Ovary (tissue), 9 donors: ENCODE results near the gene DPY30. TPM values are rescaled to one million over a fixed set of nuclear protein-coding genes. Genes with fewer than 3 reads are reported as not detected.

Experiments
- DNase-seq, 5 donors: peaks; one replicate each; pipeline ENCODE4 v3.0.0-alpha.2; 2019 to 2020
- H3K27ac ChIP-seq, 2 donors: fragments of 200-600 bp; one replicate each; pipeline versions ENCODE4 v1.5.1 to v1.8.0; 2019 to 2022
- H3K27me3 ChIP-seq: fragments of 200-600 bp; one replicate; pipeline ENCODE4 v1.8.0; 2022
- H3K36me3 ChIP-seq: fragments of 200-600 bp; sonication (generic); one replicate; pipeline ENCODE4 v1.5.1; 2019
- H3K4me1 ChIP-seq: one replicate; pipeline ENCODE4 v1.8.1; 2013; ENCODE audit warnings: mild to moderate bottlenecking, moderate library complexity; ENCODE audit not compliant: insufficient read depth
- H3K4me3 ChIP-seq: fragments of 200-600 bp; sonication (generic); one replicate; pipeline ENCODE4 v1.5.1; 2017
- H3K9me3 ChIP-seq, 2 donors: fragments of 200-600 bp in 1 of 2; sonication (generic) in 1 of 2; one replicate each; pipeline versions ENCODE4 v1.5.1 to v1.8.1; 2013 to 2019; ENCODE audit warnings: mild to moderate bottlenecking in 1 of 2, moderate library complexity in 1 of 2
- EP300 ChIP-seq: sonication (generic); formaldehyde crosslinking; IDR thresholded peaks from one replicate; pipeline ENCODE4 v1.6.1; 2017; ENCODE audit warnings: antibody characterized with exemption
- POLR2A ChIP-seq: fragments of 450-650 bp; IDR thresholded peaks from one replicate; pipeline ENCODE4 v1.6.1; 2017; ENCODE audit warnings: antibody characterized with exemption, mild to moderate bottlenecking, moderate library complexity
- WGBS, 3 donors: extraction: QIAGEN DNeasy Blood & Tissue Kit in 1 of 3; methylation state at CpG; one replicate each; pipeline versions ENCODE4 v1.1.5 to v1.1.7; 2013 to 2017; 5-methylcytosine and 5-hydroxymethylcytosine counted together
- intact Hi-C, 4 donors: fragments of 100-400 bp; cut with DNase I; formaldehyde crosslinking; loops; one replicate each; pipeline versions ENCODE4 v1.11.0 to v1.15.1; 2022 to 2023
- polyA plus RNA-seq, 2 donors: library from polyadenylated mRNA; stranded (reverse); fragments of 200-250 nt in 1 of 2; fragments of 350-450 nt in 1 of 2; fragmentation: Illumina TruSeq in 1 of 2; extraction: RNeasy Lipid Tissue Mini Kit (QIAGEN cat#74804) in 1 of 2; gene quantifications; one replicate each; pipeline ENCODE4 v1.2.3, GENCODE V29; 2013 to 2014
- total RNA-seq, 7 donors: library from RNA; depleted of rRNA in 2 of 7; stranded (reverse); fragments of >200 nt in 2 of 7; fragmentation: NEBNext Ultra II Directional in 3 of 7; extraction: Animal tissue kit (Norgen Biotek cat#: 25700) in 3 of 7; gene quantifications; one replicate each; pipeline versions ENCODE4 v1.1.0 to v1.2.4, GENCODE V29; 2016 to 2023
- TF ChIP-seq, protein P1 (sequence below), 3 donors: fragments of 450-650 bp in 2 of 3; fragments of 200-600 bp in 1 of 3; IDR thresholded peaks; one replicate each; pipeline versions ENCODE4 v1.5.1 to v1.8.0; 2016 to 2022; ENCODE audit warnings: antibody characterized with exemption in 3 of 3, mild to moderate bottlenecking in 1 of 3
- donor health status: DM: no; HTN: no; CAD: no; lungs with moderate emphysema.
- donor health status: DM: no; HTN: no; CAD: no.
- donor health status: Bipolar disorder and iron deficiency.
- donor health status: DM: yes; HTN: yes; CAD: no.
- donor health status: DM: no; HTN: no; CAD: no.
- donor health status: DM: yes; HTN: yes; CAD: no.

Gene DPY30
- total and polyA plus RNA-seq, 9 donors, result 37.7 to 83.2 (median 53.9) TPM

DNA sequence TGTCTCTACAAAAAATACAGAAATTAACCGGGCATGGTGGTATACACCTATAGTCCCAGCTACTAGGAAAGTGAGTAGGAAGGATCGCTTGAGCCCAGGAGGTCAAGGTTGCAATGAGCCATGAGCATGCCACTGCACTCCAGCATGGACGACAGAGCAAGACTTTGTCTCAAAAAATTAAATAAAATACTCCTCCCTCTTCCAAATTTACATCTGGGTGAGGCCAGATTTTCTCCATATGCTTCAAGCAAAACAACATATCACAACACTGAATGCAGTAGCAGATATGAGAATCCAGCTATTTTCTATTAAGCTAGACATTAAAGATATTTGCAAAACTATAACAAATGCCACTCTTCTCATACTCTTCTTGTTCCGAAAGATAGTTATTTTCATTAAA is 49.7 kb downstream of the DPY30 start:
- 77 to 85% (median 79%) methylated on average over 4 of the region's 4 CpGs for WGBS, 3 donors

DNA sequence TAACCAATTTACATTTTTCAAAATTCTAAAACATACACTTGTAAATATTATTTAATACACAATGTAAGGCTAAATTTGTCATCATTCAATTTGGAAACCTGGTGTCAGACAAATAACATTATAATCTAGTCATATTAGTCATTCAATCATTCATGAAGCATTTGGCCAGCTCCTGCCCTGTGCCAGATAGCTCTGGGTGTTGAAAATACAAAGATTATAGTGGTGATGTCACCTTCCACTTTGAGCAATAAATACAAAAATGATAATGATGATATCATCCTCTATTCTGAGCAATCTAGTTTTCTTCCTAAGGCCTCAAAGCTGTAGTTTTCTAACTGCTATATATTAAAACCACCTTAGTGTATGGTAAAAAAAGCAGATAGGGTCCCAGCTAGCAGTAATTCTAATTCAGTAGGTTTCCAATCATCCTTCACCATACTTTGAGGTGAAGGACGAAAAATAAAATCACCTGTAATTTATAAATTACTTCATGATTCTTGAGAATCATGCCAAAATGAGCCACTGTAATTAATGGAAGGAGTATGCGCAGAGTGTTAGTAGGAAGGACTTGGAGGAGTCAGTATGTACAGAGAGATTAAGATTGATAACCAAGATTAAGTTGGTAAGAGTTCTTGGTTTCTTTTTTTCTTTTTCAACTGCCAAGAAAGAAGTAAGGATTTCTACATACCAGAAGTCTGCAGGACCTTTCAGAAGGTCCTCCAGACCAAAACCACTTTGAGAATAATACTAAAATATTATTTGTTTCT is 52.0 kb downstream of the DPY30 start:
- Histone ChIP-seq H3K36me3 (no peaks in the 10 kb centered on the region), H3K27me3 (no peaks in the 10 kb centered on the region), H3K4me3 (no peak overlapping the region), H3K27ac (no peak overlapping the region), H3K4me1 (no peaks in the 10 kb centered on the region), H3K9me3 (no peaks in the 10 kb centered on the region)
- DNase-seq, result no peak
- intact Hi-C loops, result no loop called here
- 91 to 98% (median 95%) methylated on average over 2 of the region's 2 CpGs for WGBS, 3 donors
- TF ChIP-seq, protein P1, sequence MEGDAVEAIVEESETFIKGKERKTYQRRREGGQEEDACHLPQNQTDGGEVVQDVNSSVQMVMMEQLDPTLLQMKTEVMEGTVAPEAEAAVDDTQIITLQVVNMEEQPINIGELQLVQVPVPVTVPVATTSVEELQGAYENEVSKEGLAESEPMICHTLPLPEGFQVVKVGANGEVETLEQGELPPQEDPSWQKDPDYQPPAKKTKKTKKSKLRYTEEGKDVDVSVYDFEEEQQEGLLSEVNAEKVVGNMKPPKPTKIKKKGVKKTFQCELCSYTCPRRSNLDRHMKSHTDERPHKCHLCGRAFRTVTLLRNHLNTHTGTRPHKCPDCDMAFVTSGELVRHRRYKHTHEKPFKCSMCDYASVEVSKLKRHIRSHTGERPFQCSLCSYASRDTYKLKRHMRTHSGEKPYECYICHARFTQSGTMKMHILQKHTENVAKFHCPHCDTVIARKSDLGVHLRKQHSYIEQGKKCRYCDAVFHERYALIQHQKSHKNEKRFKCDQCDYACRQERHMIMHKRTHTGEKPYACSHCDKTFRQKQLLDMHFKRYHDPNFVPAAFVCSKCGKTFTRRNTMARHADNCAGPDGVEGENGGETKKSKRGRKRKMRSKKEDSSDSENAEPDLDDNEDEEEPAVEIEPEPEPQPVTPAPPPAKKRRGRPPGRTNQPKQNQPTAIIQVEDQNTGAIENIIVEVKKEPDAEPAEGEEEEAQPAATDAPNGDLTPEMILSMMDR (IDR thresholded peaks at IDR 0.05), result no peak
- TF ChIP-seq POLR2A, result no peak

More for the DNA sequence above, 49.7 kb downstream of the DPY30 start:
- H3K9me3 ChIP-seq, result no peaks in the 10 kb centered on the region
- no peak for DNase-seq
- TF ChIP-seq POLR2A, result no peak
- TF ChIP-seq EP300, result no peak
- TF ChIP-seq, protein P1 (IDR thresholded peaks at IDR 0.05), result no peak
- H3K27me3 ChIP-seq, result no peaks in the 10 kb centered on the region
- H3K4me1 ChIP-seq, result no peaks in the 10 kb centered on the region
- intact Hi-C loops, result no loop called here
- H3K27ac ChIP-seq, result no peak overlapping the region
- H3K4me3 ChIP-seq, result no peak overlapping the region
- H3K36me3 ChIP-seq, result no peaks in the 10 kb centered on the region

DNA sequence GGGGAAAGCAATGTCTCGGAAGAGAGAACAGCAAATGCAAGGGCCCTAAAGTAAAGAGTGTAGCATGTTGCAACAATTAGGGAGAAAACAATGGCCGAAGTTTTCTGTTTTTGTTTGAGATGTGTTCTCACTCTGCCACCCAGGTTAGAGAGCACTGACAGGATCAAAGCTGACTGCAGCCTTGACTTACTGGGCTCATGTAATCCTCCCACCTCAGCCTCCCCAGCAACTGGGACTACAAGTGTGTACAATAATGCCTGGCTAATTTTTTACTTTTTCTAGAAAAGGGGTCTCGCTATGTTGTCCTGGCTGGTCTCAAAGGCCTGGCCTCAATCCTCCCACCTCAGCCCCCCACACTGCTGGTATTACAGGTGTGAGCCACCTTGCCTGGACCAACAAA is 52.7 kb downstream of the DPY30 start:
- TF ChIP-seq EP300 (no peak), POLR2A (no peak)
- TF ChIP-seq, protein P1 (IDR thresholded peaks at IDR 0.05), result no peak
- DNase-seq, result no peak
- no peaks in the 10 kb centered on the region for H3K9me3 ChIP-seq
- H3K36me3 ChIP-seq, result no peaks in the 10 kb centered on the region
- no peaks in the 10 kb centered on the region for H3K27me3 ChIP-seq
- no peak overlapping the region for H3K4me3 ChIP-seq
- no peaks in the 10 kb centered on the region for H3K4me1 ChIP-seq
- no peak overlapping the region for H3K27ac ChIP-seq
- intact Hi-C loops, result no loop called here
- WGBS, 3 donors, result 73 to 87% (median 86%) methylated on average over 3 of the region's 3 CpGs

DNA sequence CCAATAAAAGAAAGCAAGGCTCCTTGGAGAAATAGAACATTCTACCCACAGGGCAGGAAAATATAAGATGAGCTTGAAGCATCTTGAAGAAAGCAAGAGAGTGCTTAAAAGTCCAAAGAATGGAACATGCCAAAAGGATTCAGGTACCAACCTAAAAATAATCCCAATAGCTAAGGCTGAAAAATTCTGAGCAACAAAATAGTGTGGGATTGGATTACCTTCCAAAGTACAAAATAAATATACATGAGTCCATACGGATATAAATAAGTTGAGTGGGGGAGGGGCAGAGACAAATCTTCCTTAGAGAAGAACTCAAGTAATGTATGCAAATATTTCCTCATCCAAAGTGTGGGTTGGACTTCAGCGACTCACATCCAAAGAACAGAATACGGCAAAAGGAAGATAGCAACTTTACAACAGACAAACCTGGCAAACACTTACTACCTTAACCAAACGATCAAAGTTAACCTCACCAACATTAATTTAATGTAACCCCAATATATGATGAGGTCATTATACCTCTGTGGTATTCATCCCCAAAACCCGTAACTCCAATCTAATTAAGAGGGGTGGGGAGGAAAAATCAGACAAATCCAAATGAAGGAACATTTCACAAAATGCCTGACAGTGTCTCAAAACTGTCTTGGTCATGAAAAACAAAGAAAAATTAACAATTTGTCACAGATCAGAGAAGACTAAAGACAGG is 55.7 kb downstream of the DPY30 start:
- no peak for DNase-seq
- WGBS, 3 donors, result 90 to 93% (median 93%) methylated on average over 5 of the region's 5 CpGs
- H3K9me3 ChIP-seq, result no peaks in the 10 kb centered on the region
- H3K27me3 ChIP-seq, result no peaks in the 10 kb centered on the region
- no peak overlapping the region for H3K27ac ChIP-seq
- no peaks in the 10 kb centered on the region for H3K36me3 ChIP-seq
- TF ChIP-seq, protein P1 (IDR thresholded peaks at IDR 0.05), result no peak
- no peak for TF ChIP-seq EP300
- TF ChIP-seq POLR2A, result no peak
- H3K4me1 ChIP-seq, result no peaks in the 10 kb centered on the region
- no peak overlapping the region for H3K4me3 ChIP-seq
- intact Hi-C loops, result no loop called here
